ENCODE measurements around the gene ATXN3.

The ATXN3 gene

GRCh38 chr14:92106143-92106926 is at the start of gene ATXN3:
ATXN3 (minus strand) TSS chr14:92106582; CDS start chr14:92106552, 30 bp downstream.
- H3K4me3 ChIP-seq (ENCODE audit: low read depth, low read length): peak within 1 kb of the TSS; percentile 89
- ChIA-PET CTCF (interaction anchor here (0.7 to 4.7 kb wide), 37 partner anchors 8 to 1007 kb away, joined by 3 to 164 read pairs (median 4); partner anchors contain the start of genes CPSF2, NDUFB1 and TRIP11), POLR2A (interaction anchor here (0.6 to 2.4 kb wide), 6 partner anchors 9 to 539 kb away, joined by 4 to 14 read pairs (median 6); partner anchors contain the start of genes CPSF2, NDUFB1 and TRIP11)
- DNase-seq (ENCODE audit: low read depth, low spot score): peak; percentile 90
- peak; percentile 91 for TF ChIP-seq CTCF (IDR thresholded peaks at IDR 0.05; ENCODE audit: insufficient read depth, low read length, missing control alignments)

- POLR2A ChIA-PET: no interaction called here
- no peak for TF ChIP-seq CTCF (IDR thresholded peaks at IDR 0.05; ENCODE audit: insufficient read depth, low read length, missing control alignments)
- CTCF ChIA-PET: interaction anchor here (2.3 kb wide), 1 partner anchor 9 kb away, joined by 7 read pairs; no protein-coding TSS in a partner anchor
- DNase-seq (ENCODE audit: low read depth, low spot score): no peak
- no peak overlapping the region for H3K4me3 ChIP-seq (ENCODE audit: low read depth, low read length)
These were observed 48.0 kb upstream of the ATXN3 start for GRCh38 chr14:92154283-92154942.

GRCh38 chr14:92153581-92153980 is 47.2 kb upstream of the ATXN3 start:
- ChIA-PET CTCF (interaction anchor here (2.3 kb wide), 1 partner anchor 9 kb away, joined by 7 read pairs; no protein-coding TSS in a partner anchor), POLR2A (interaction anchor here (0.6 kb wide), 1 partner anchor 34 kb away, joined by 4 read pairs; no protein-coding TSS in a partner anchor)
- TF ChIP-seq CTCF (IDR thresholded peaks at IDR 0.05; ENCODE audit: insufficient read depth, low read length, missing control alignments): no peak
- no peak overlapping the region for H3K4me3 ChIP-seq (ENCODE audit: low read depth, low read length)
- no peak for DNase-seq (ENCODE audit: low read depth, low spot score)

- no peak overlapping the region for H3K4me3 ChIP-seq (ENCODE audit: low read depth, low read length)
- POLR2A ChIA-PET: no interaction called here
- CTCF ChIA-PET: interaction anchor here (0.6 to 2.7 kb wide), 6 partner anchors 9 to 537 kb away, joined by 3 to 30 read pairs (median 4); no protein-coding TSS in a partner anchor
- DNase-seq (ENCODE audit: low read depth, low spot score): no peak
- TF ChIP-seq CTCF (IDR thresholded peaks at IDR 0.05; ENCODE audit: insufficient read depth, low read length, missing control alignments): no peak
These were observed 38.3 kb upstream of the ATXN3 start for GRCh38 chr14:92144708-92145107.

GRCh38 chr14:92143962-92144361 is 37.6 kb upstream of the ATXN3 start:
- DNase-seq (ENCODE audit: low read depth, low spot score): no peak
- H3K4me3 ChIP-seq (ENCODE audit: low read depth, low read length): no peak overlapping the region
- CTCF ChIA-PET: interaction anchor here (0.6 to 2.7 kb wide), 5 partner anchors 9 to 538 kb away, joined by 3 to 30 read pairs (median 6); no protein-coding TSS in a partner anchor
- POLR2A ChIA-PET: no interaction called here
- no peak for TF ChIP-seq CTCF (IDR thresholded peaks at IDR 0.05; ENCODE audit: insufficient read depth, low read length, missing control alignments)

GRCh38 chr14:92143309-92143708 is 36.9 kb upstream of the ATXN3 start:
- TF ChIP-seq CTCF (IDR thresholded peaks at IDR 0.05; ENCODE audit: insufficient read depth, low read length, missing control alignments): no peak
- ChIA-PET CTCF (interaction anchor here (1.5 to 2.7 kb wide), 2 partner anchors 8 to 315 kb away, joined by 3 to 30 read pairs; no protein-coding TSS in a partner anchor), POLR2A (no interaction called here)
- H3K4me3 ChIP-seq (ENCODE audit: low read depth, low read length): no peak overlapping the region
- no peak for DNase-seq (ENCODE audit: low read depth, low spot score)

Measured in AG04449 (cell line).